Panc1 (cell line): Measurements from ENCODE around the gene SLF2. TPM values are rescaled to one million over a fixed set of nuclear protein-coding genes. Genes with fewer than 3 reads are reported as not detected.
"Not testable (repeated sequence)": the region's sequence is repeated elsewhere in the genome, so short reads cannot be mapped to it uniquely, and the experiment has no call there.

ENCODE experiments used
- ATAC-seq: fragments of 200-7000 bp; cut with Tn5 transposase; 2 replicates; pipeline ENCODE4 v1.9.1; 2020; ENCODE audit warnings: mild to moderate bottlenecking, moderate library complexity
- BruUV-seq: library from RNA; stranded (reverse); fragments of 400-500 nt; replicated peaks from 2 replicates; lab custom pipeline; 2021; lab: Mats Ljungman, UMichigan
- CTCF ChIA-PET: fragments of 300-600 bp; sonication (Branson Sonifier 250); formaldehyde crosslinking; loops from one replicate; lab custom pipeline; 2022; ENCODE audit warnings: antibody characterized with exemption; lab: Charles Lee
- POLR2A ChIA-PET: fragments of 300-600 bp; sonication (Branson Sonifier 250); formaldehyde crosslinking; loops from one replicate; lab custom pipeline; 2022; ENCODE audit warnings: antibody characterized with exemption; lab: Charles Lee
- DNase-seq: peaks from one replicate; pipeline ENCODE4 v3.0.0-alpha.2; 2010; ENCODE audit warnings: low read depth, low spot score
- H3K27ac ChIP-seq: 2 replicates; pipeline ENCODE4 v1.5.1; 2011; ENCODE audit warnings: mild to moderate bottlenecking, low read length, inconsistent platforms
- H3K27me3 ChIP-seq: fragments of 200-500 bp; sonication (Bioruptor generic); 2 replicates; pipeline ENCODE4 v1.6.0; 2014; ENCODE audit warnings: low read length, inconsistent platforms; ENCODE audit not compliant: control insufficient read depth, insufficient read depth
- H3K36me3 ChIP-seq: fragments of 200-500 bp; sonication (Bioruptor generic); 2 replicates; pipeline ENCODE4 v1.5.1; 2014; ENCODE audit warnings: inconsistent platforms, mild to moderate bottlenecking, low read length, moderate library complexity; ENCODE audit not compliant: control insufficient read depth, insufficient read depth
- H3K4me1 ChIP-seq: 2 replicates; pipeline ENCODE4 v1.5.1; 2011; ENCODE audit warnings: inconsistent platforms, mild to moderate bottlenecking, low read length, moderate library complexity; ENCODE audit not compliant: control insufficient read depth, insufficient read depth
- H3K4me3 ChIP-seq, 2 experiments: 2 replicates each; pipeline ENCODE4 v1.5.1; 2011 to 2012; ENCODE audit warnings: low read depth in 2 of 2, low read length in 2 of 2, mild to moderate bottlenecking in 2 of 2, inconsistent platforms in 1 of 2, moderate library complexity in 1 of 2
- H3K9me3 ChIP-seq: fragments of 200-500 bp; sonication (Bioruptor generic); 2 replicates; pipeline ENCODE4 v1.5.1; 2014; ENCODE audit warnings: low read depth, mild to moderate bottlenecking, inconsistent platforms, low read length, moderate library complexity; ENCODE audit not compliant: control insufficient read depth, insufficient read depth
- CTCF ChIP-seq: fragments of 450-650 bp; IDR thresholded peaks from 2 replicates; pipeline ENCODE4 v1.5.1; 2017; ENCODE audit warnings: mild to moderate bottlenecking
- POLR2AphosphoS5 ChIP-seq: IDR thresholded peaks from 2 replicates; pipeline ENCODE4 v1.6.1; 2012; ENCODE audit warnings: mild to moderate bottlenecking, low read depth, low read length, moderate library complexity
- REST ChIP-seq, 2 experiments: IDR thresholded peaks; 2 replicates each; pipeline ENCODE4 v1.6.1; 2011 to 2012; ENCODE audit warnings: low read depth in 2 of 2, control low read depth in 1 of 2, low read length in 1 of 2, mild to moderate bottlenecking in 1 of 2, moderate library complexity in 1 of 2; ENCODE audit not compliant: insufficient read depth in 1 of 2
- SIN3A ChIP-seq: IDR thresholded peaks from 2 replicates; pipeline ENCODE4 v1.6.1; 2012; ENCODE audit warnings: low read depth, mild to moderate bottlenecking, low read length, moderate library complexity, borderline replicate concordance; ENCODE audit not compliant: insufficient read depth
- TCF7L2 ChIP-seq: IDR thresholded peaks from 2 replicates; pipeline ENCODE4 v1.6.1; 2011; ENCODE audit warnings: mild to moderate bottlenecking, low read depth, low read length, inconsistent platforms
- in situ Hi-C: cut with HindIII; loops from 2 replicates; pipeline ENCODE4 v1.10.0; 2016; ENCODE audit warnings: low sequenced_read_pairs, low pct_unique_long_range_greater_than_20kb
- intact Hi-C: fragments of 100-400 bp; cut with micrococcal nuclease; formaldehyde crosslinking; loops from one replicate; pipeline ENCODE4 v1.10.0; 2022; ENCODE audit not compliant: unreplicated experiment
- total RNA-seq: library from RNA; stranded (reverse); gene quantifications from one replicate; pipeline ENCODE4 v1.2.1, GENCODE V29; 2021; ENCODE audit not compliant: unreplicated experiment

SLF2 gene
- total RNA-seq, 1 experiment from 2014 or later = 38.8 TPM

- ATAC-seq (no peak), DNase-seq (no peak)
- Histone ChIP-seq H3K4me1 (no peaks in the 10 kb centered on the region), H3K27ac (no peak overlapping the region), H3K4me3 (no peak overlapping the region), H3K9me3 (no peaks in the 10 kb centered on the region), H3K27me3 (no peaks in the 10 kb centered on the region), H3K36me3 (no peaks in the 10 kb centered on the region)
- BruUV-seq = no TSS peak
- TF ChIP-seq TCF7L2 (no peak), POLR2AphosphoS5 (no peak), REST (IDR thresholded peaks at IDR 0.05; ENCODE audit: insufficient read depth in 1 of 2, low read depth in 2 of 2, low read length in 1 of 2) (no peak), CTCF (no peak), SIN3A (no peak)
- POLR2A ChIA-PET = no interaction called here
- CTCF ChIA-PET = no interaction called here
- intact Hi-C loops = no loop called here
- in situ Hi-C loops = no loop called here
Measured at GRCh38 chr10:100883312-100883821, 29.4 kb upstream of the SLF2 start.

GRCh38 chr10:100885611-100886010, 27.2 kb upstream of the SLF2 start:
- H3K4me3 ChIP-seq, intact Hi-C loops, H3K27me3 ChIP-seq, ATAC-seq, DNase-seq, H3K4me1 ChIP-seq, H3K27ac ChIP-seq, BruUV-seq, H3K9me3 ChIP-seq, in situ Hi-C loops, H3K36me3 ChIP-seq: not testable (repeated sequence)
- ChIA-PET CTCF (interaction anchor here (0.6 kb wide), 1 partner anchor 20 kb away, joined by 4 read pairs; no protein-coding TSS in a partner anchor), POLR2A (interaction anchor here (0.6 to 0.7 kb wide), 2 partner anchors 145 to 1583 kb away, joined by 3 to 6 read pairs; no protein-coding TSS in a partner anchor)

- BruUV-seq = no TSS peak
- Histone ChIP-seq H3K36me3 (no peaks in the 10 kb centered on the region), H3K9me3 (no peaks in the 10 kb centered on the region), H3K4me1 (no peaks in the 10 kb centered on the region), H3K27me3 (peaks cover 7% of the 10 kb centered on the region; the same call in 1 of the 2 replicates), H3K4me3 (no peak overlapping the region), H3K27ac (no peak overlapping the region)
- no peak for ATAC-seq
- POLR2A ChIA-PET = interaction anchor here (0.6 to 0.7 kb wide), 2 partner anchors 145 to 1583 kb away, joined by 3 to 6 read pairs; no protein-coding TSS in a partner anchor
- DNase-seq = no peak
- CTCF ChIA-PET = no interaction called here
- in situ Hi-C loops (no loop called here), intact Hi-C loops (no loop called here)
- TF ChIP-seq POLR2AphosphoS5 = no peak
- no peak for TF ChIP-seq SIN3A
- no peak for TF ChIP-seq TCF7L2
- TF ChIP-seq REST (IDR thresholded peaks at IDR 0.05; ENCODE audit: insufficient read depth in 1 of 2, low read depth in 2 of 2, low read length in 1 of 2) = no peak
- TF ChIP-seq CTCF = no peak
Measured at GRCh38 chr10:100886091-100886490, 26.7 kb upstream of the SLF2 start.
